Measurements from ENCODE around the gene BCL2L14. TPM values are rescaled to one million over a fixed set of nuclear protein-coding genes. Genes with fewer than 3 reads are reported as not detected.

BCL2L14 gene
- total RNA-seq, 1 experiment from 2014 or later: not detected

Other genes starting within 250 kb of the BCL2L14 start
- 31.6 and 32.2 TPM in 2 replicates for gene LRP6, start 196.1 kb downstream of the BCL2L14 start, total RNA-seq (2014; rRNA removed; shearing (Covaris generic))